ENCODE data around the gene LY6G5B.

DNA sequence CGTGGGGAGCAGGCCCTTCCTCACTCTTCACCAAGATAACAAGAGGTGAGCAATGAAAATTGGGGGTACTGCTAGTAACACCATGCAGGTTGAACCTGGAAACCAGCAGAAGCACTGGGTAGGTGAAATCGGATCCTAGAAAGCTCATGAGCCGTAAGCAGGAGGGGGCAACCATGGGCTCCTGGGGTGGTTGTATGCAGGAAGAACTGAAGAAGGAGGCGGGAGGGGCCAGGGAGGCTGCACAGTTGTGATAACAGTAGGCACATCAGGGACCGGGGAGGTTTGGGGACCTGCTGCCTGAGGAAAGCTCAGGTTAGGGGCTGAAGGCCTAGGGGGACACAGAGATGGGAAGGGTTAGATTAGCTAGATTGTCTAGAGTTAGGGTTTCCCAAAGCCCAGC lies 16.7 kb downstream of the LY6G5B start:
- TF ChIP-seq CTCF (IDR thresholded peaks at IDR 0.05; ENCODE audit: borderline replicate concordance, extremely low read depth, low read length, poor library complexity, severe bottlenecking) (no peak), EZH2 (IDR thresholded peaks at IDR 0.05; ENCODE audit: borderline replicate concordance, low read depth, low read length, severe bottlenecking) (no peak)

Measured in DND-41 (cell line).